Liver (tissue), 9 donors: ENCODE data around the gene DHRS11. TPM values are rescaled to one million over a fixed set of nuclear protein-coding genes. Genes with fewer than 3 reads are reported as not detected.

ENCODE experiments used
- DNase-seq: peaks from one replicate; pipeline ENCODE4 v3.0.0-alpha.2; 2017; ENCODE audit warnings: low spot score
- H3K27ac ChIP-seq, 2 donors: one replicate each; pipeline ENCODE4 v1.7.0; 2013; ENCODE audit warnings: inconsistent platforms in 2 of 2, low read length in 2 of 2, control low read depth in 1 of 2, low read depth in 1 of 2, mild to moderate bottlenecking in 1 of 2
- H3K27me3 ChIP-seq, 4 donors: one replicate each; pipeline versions ENCODE4 v1.6.1 to v1.7.0; 2013; ENCODE audit warnings: low read length in 3 of 4, inconsistent platforms in 1 of 4, mild to moderate bottlenecking in 1 of 4, moderate library complexity in 1 of 4; ENCODE audit not compliant: control insufficient read depth in 4 of 4, insufficient read depth in 4 of 4
- H3K36me3 ChIP-seq, 4 donors: one replicate each; pipeline versions ENCODE4 v1.6.1 to v1.7.0; 2013; ENCODE audit warnings: low read length in 3 of 4, mild to moderate bottlenecking in 3 of 4, low read depth in 1 of 4, moderate library complexity in 1 of 4; ENCODE audit not compliant: control insufficient read depth in 4 of 4, insufficient read depth in 3 of 4
- H3K4me1 ChIP-seq, 4 donors: one replicate each; pipeline versions ENCODE4 v1.6.1 to v1.7.0; 2013; ENCODE audit warnings: low read length in 3 of 4, mild to moderate bottlenecking in 3 of 4, moderate library complexity in 1 of 4; ENCODE audit not compliant: control insufficient read depth in 4 of 4, insufficient read depth in 4 of 4
- H3K4me3 ChIP-seq, 3 donors: one replicate each; pipeline versions ENCODE4 v1.6.1 to v1.7.0; 2013; ENCODE audit warnings: low read length in 3 of 3, control low read depth in 1 of 3, low read depth in 1 of 3, mild to moderate bottlenecking in 1 of 3
- H3K9ac ChIP-seq, 2 donors: one replicate each; pipeline ENCODE4 v1.7.0; 2013; ENCODE audit warnings: low read length in 2 of 2, mild to moderate bottlenecking in 2 of 2, moderate library complexity in 2 of 2, control low read depth in 1 of 2, low read depth in 1 of 2
- H3K9me3 ChIP-seq, 4 donors: one replicate each; pipeline versions ENCODE4 v1.6.1 to v1.7.0; 2013; ENCODE audit warnings: low read length in 3 of 4; ENCODE audit not compliant: control insufficient read depth in 4 of 4
- ATF3 ChIP-seq: IDR thresholded peaks from 2 replicates; pipeline ENCODE4 v1.6.1; 2016; ENCODE audit warnings: antibody characterized with exemption
- CTCF ChIP-seq: fragments of 150-350 bp; IDR thresholded peaks from 2 replicates; pipeline ENCODE4 v1.5.1; 2017; ENCODE audit warnings: improper control_type of control experiment, low read depth, low read length; ENCODE audit not compliant: missing input control
- EGR1 ChIP-seq, 2 donors: IDR thresholded peaks; 2 replicates each; pipeline ENCODE4 v1.6.1; 2016 to 2018; ENCODE audit warnings: antibody characterized with exemption in 2 of 2, low read depth in 2 of 2
- FOXA1 ChIP-seq: IDR thresholded peaks from 2 replicates; pipeline ENCODE4 v1.6.1; 2016; ENCODE audit warnings: antibody characterized with exemption
- FOXA2 ChIP-seq: IDR thresholded peaks from 2 replicates; pipeline ENCODE4 v1.6.1; 2016; ENCODE audit warnings: antibody characterized with exemption
- GABPA ChIP-seq, 2 donors: IDR thresholded peaks in 1 of 2; conservative IDR thresholded peaks in 1 of 2; 2 replicates each; pipeline ENCODE4 v1.6.1; 2016; ENCODE audit warnings: antibody characterized with exemption in 2 of 2, mild to moderate bottlenecking in 1 of 2, moderate library complexity in 1 of 2
- HNF4A ChIP-seq, 2 donors: conservative IDR thresholded peaks; 2 replicates each; pipeline ENCODE4 v1.6.1; 2016; ENCODE audit warnings: antibody characterized with exemption in 2 of 2, mild to moderate bottlenecking in 2 of 2
- HNF4G ChIP-seq: IDR thresholded peaks from 2 replicates; pipeline ENCODE4 v1.6.1; 2016; ENCODE audit warnings: antibody characterized with exemption
- JUND ChIP-seq, 2 donors: IDR thresholded peaks; 2 replicates each; pipeline ENCODE4 v1.6.1; 2016; ENCODE audit warnings: antibody characterized with exemption in 2 of 2
- MAX ChIP-seq: IDR thresholded peaks from 2 replicates; pipeline ENCODE4 v1.6.1; 2016; ENCODE audit warnings: antibody characterized with exemption
- NR2F2 ChIP-seq: IDR thresholded peaks from 2 replicates; pipeline ENCODE4 v1.6.1; 2016; ENCODE audit warnings: antibody characterized with exemption
- RAD21 ChIP-seq, 2 donors: IDR thresholded peaks; 2 replicates each; pipeline ENCODE4 v1.6.1; 2016; ENCODE audit warnings: antibody characterized with exemption in 2 of 2, mild to moderate bottlenecking in 2 of 2
- REST ChIP-seq: IDR thresholded peaks from 2 replicates; pipeline ENCODE4 v1.6.1; 2016; ENCODE audit warnings: antibody characterized with exemption, mild to moderate bottlenecking
- RXRA ChIP-seq, 2 donors: IDR thresholded peaks; 2 replicates each; pipeline ENCODE4 v1.6.1; 2017 to 2018; ENCODE audit warnings: antibody characterized with exemption in 2 of 2, mild to moderate bottlenecking in 1 of 2
- SP1 ChIP-seq: IDR thresholded peaks from 2 replicates; pipeline ENCODE4 v1.6.1; 2018; ENCODE audit warnings: antibody characterized with exemption, mild to moderate bottlenecking
- TAF1 ChIP-seq: conservative IDR thresholded peaks from 2 replicates; pipeline ENCODE4 v1.6.1; 2016; ENCODE audit warnings: antibody characterized with exemption, mild to moderate bottlenecking
- YY1 ChIP-seq: IDR thresholded peaks from 2 replicates; pipeline ENCODE4 v1.6.1; 2016; ENCODE audit warnings: antibody characterized with exemption, mild to moderate bottlenecking
- ZBTB33 ChIP-seq: IDR thresholded peaks from 2 replicates; pipeline ENCODE4 v1.6.1; 2016; ENCODE audit warnings: antibody characterized with exemption
- WGBS: extraction: QIAGEN DNeasy Blood & Tissue Kit; methylation state at CpG from one replicate; pipeline ENCODE4 v1.1.7; 2013; 5-methylcytosine and 5-hydroxymethylcytosine counted together
- polyA plus RNA-seq, 2 donors: library from polyadenylated mRNA; stranded (reverse) in 1 of 2; unstranded in 1 of 2; fragments of 200-250 nt in 1 of 2; fragments of >200 nt in 1 of 2; fragmentation: Nextera tagmentation in 1 of 2; extraction: Ambion mirVana in 1 of 2; gene quantifications; one replicate each; pipeline versions ENCODE4 v1.2.1 to v1.2.3, GENCODE V29; 2013 to 2015
- total RNA-seq, 2 donors: library from RNA; depleted of rRNA; stranded (reverse); fragments of >200 nt; gene quantifications; one replicate each; pipeline ENCODE4 v1.2.3, GENCODE V29; 2014
- donor health status: healthy.
- donor health status: healthy.
- donor health status: healthy.
- donor health status: healthy.
- donor health status: healthy.

Gene DHRS11
- total and polyA plus RNA-seq, 4 donors: 4.2 to 8.0 (median 6.5) TPM

- Histone ChIP-seq H3K9me3 (no peaks in the 10 kb centered on the region), H3K4me1 (peaks cover 8 to 10% (median 9%) of the 10 kb centered on the region in 4 donors), H3K27ac (no peak overlapping the region), H3K36me3 (no peaks in the 10 kb centered on the region), H3K4me3 (peak overlapping the region in 1 of 3 donors; percentile 47), H3K9ac (no peak overlapping the region), H3K27me3 (peaks cover 9 to 12% (median 10%) of the 10 kb centered on the region in 4 donors)
- WGBS: 9% methylated on average over 64 of the region's 64 CpGs
- TF ChIP-seq REST (no peak), FOXA2 (no peak), NR2F2 (no peak), JUND (IDR thresholded peaks at IDR 0.05) (no peak), ZBTB33 (no peak), YY1 (no peak), GABPA (IDR thresholded peaks at IDR 0.05 in 1 of 2, conservative IDR thresholded peaks at IDR 0.05 in 1 of 2) (no peak), TAF1 (no peak), RXRA (IDR thresholded peaks at IDR 0.05) (no peak), FOXA1 (no peak), EGR1 (IDR thresholded peaks at IDR 0.05; ENCODE audit: low read depth in 2 of 2) (no peak), SP1 (no peak), HNF4A (conservative IDR thresholded peaks at IDR 0.05) (no peak)
- no peak for DNase-seq
Measured at GRCh38 chr17:36641877-36642845, 50.5 kb downstream of the DHRS11 start.

- WGBS: 68% methylated on average over 3 of the region's 3 CpGs
- Histone ChIP-seq H3K9ac (no peak overlapping the region), H3K27ac (no peak overlapping the region), H3K9me3 (no peaks in the 10 kb centered on the region), H3K36me3 (no peaks in the 10 kb centered on the region), H3K4me3 (no peak overlapping the region), H3K4me1 (peaks cover 8 to 10% (median 9%) of the 10 kb centered on the region in 4 donors), H3K27me3 (peaks cover 7 to 12% (median 10%) of the 10 kb centered on the region in 4 donors)
- no peak for TF ChIP-seq FOXA1
- TF ChIP-seq EGR1 (IDR thresholded peaks at IDR 0.05; ENCODE audit: low read depth in 2 of 2): no peak
- TF ChIP-seq SP1: no peak
- TF ChIP-seq CTCF: no peak
- no peak for TF ChIP-seq JUND (IDR thresholded peaks at IDR 0.05)
- no peak for TF ChIP-seq TAF1
- no peak for TF ChIP-seq YY1
- TF ChIP-seq NR2F2: no peak
- no peak for TF ChIP-seq RAD21 (IDR thresholded peaks at IDR 0.05)
- no peak for TF ChIP-seq REST
- no peak for TF ChIP-seq RXRA (IDR thresholded peaks at IDR 0.05)
- TF ChIP-seq MAX: no peak
- TF ChIP-seq ATF3: no peak
- TF ChIP-seq HNF4G: no peak
- no peak for DNase-seq
Measured at GRCh38 chr17:36643086-36643685, 51.5 kb downstream of the DHRS11 start.
